Activated CD4-positive, alpha-beta memory T cell treated with anti-CD3 and anti-CD28 coated beads for 36 hours (primary cell): Measurements from ENCODE around the gene EHD3. TPM values are rescaled to one million over a fixed set of nuclear protein-coding genes. Genes with fewer than 3 reads are reported as not detected.

Experiments used
- CTCF ChIA-PET: fragments of 350-600 bp; sonication (Branson Sonifier 250); formaldehyde crosslinking; loops from one replicate; lab custom pipeline; 2021; ENCODE audit warnings: antibody characterized with exemption, inconsistent platforms; lab: Charles Lee
- POLR2A ChIA-PET: fragments of 350-600 bp; sonication (Branson Sonifier 250); formaldehyde crosslinking; loops from one replicate; lab custom pipeline; 2021; ENCODE audit warnings: antibody characterized with exemption; lab: Charles Lee
- DNase-seq: peaks from one replicate; pipeline ENCODE4 v3.0.0-alpha.2; 2020
- H3K27ac Mint-ChIP-seq: one replicate; pipeline ENCODE4 v1.8.0; 2021; ENCODE audit warnings: mixed read lengths
- H3K27me3 Mint-ChIP-seq: one replicate; pipeline ENCODE4 v1.8.0; 2021; ENCODE audit warnings: mixed read lengths
- H3K36me3 Mint-ChIP-seq: one replicate; pipeline ENCODE4 v1.8.0; 2021; ENCODE audit warnings: mixed read lengths
- H3K4me1 Mint-ChIP-seq: one replicate; pipeline ENCODE4 v1.8.0; 2021; ENCODE audit warnings: low read depth, mixed read lengths
- H3K4me3 Mint-ChIP-seq: one replicate; pipeline ENCODE4 v1.8.0; 2021; ENCODE audit warnings: mild to moderate bottlenecking, mixed read lengths
- H3K9me3 Mint-ChIP-seq: one replicate; pipeline ENCODE4 v1.8.0; 2021; ENCODE audit warnings: mixed read lengths
- intact Hi-C: fragments of 100-400 bp; cut with micrococcal nuclease; formaldehyde crosslinking; loops from one replicate; pipeline ENCODE4 v1.15.1; 2023
- total RNA-seq, 2 experiments: library from RNA; stranded (reverse); gene quantifications; one replicate each; pipeline ENCODE4 v1.2.3, GENCODE V29; 2021

The EHD3 gene
- total RNA-seq, 2 experiments from 2014 or later = 1.4 to 1.5 TPM

DNA sequence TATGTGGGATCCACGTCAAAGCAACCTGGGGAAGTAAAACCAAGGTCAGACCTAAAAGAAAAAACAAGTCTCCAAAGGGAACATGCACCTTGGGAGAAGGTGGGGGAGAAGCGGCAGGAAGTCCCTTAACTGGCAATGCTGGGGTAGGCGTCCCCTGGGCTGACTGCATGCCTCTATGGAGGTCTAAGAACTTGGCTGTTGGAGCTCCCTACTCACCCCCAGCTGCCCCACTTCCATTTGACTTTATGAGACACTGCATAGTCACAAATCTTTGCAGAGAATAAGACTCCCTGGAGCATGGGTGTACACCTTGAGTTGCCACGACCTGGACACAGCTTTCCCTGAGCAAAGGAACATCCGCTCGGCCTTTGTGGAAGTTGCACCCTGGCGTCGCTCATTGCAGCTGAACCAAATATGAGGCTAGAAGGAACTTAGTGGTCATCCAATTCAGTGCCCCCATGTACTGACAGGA lies 19.5 kb upstream of the EHD3 start:
- peaks cover 10% of the 10 kb centered on the region for H3K4me1 Mint-ChIP-seq
- no peaks in the 10 kb centered on the region for H3K36me3 Mint-ChIP-seq
- ChIA-PET CTCF (interaction anchor here (1.6 kb wide), 1 partner anchor 119 kb away, joined by 5 read pairs; no protein-coding TSS in a partner anchor), POLR2A (no interaction called here)
- intact Hi-C loops = no loop called here
- H3K4me3 Mint-ChIP-seq = no peak overlapping the region
- peaks cover 3% of the 10 kb centered on the region for H3K27me3 Mint-ChIP-seq
- H3K9me3 Mint-ChIP-seq = no peaks in the 10 kb centered on the region
- DNase-seq = no peak
- no peak overlapping the region for H3K27ac Mint-ChIP-seq

- H3K4me3 Mint-ChIP-seq = no peak overlapping the region
- peaks cover 10% of the 10 kb centered on the region for H3K4me1 Mint-ChIP-seq
- intact Hi-C loops = no loop called here
- no peaks in the 10 kb centered on the region for H3K9me3 Mint-ChIP-seq
- ChIA-PET CTCF (interaction anchor here (0.9 kb wide), 1 partner anchor 17 kb away, joined by 3 read pairs; the partner anchor contains the start of gene EHD3), POLR2A (no interaction called here)
- no peak for DNase-seq
- no peaks in the 10 kb centered on the region for H3K36me3 Mint-ChIP-seq
- no peak overlapping the region for H3K27ac Mint-ChIP-seq
- H3K27me3 Mint-ChIP-seq = peaks cover 13% of the 10 kb centered on the region
Observed at GRCh38 chr2:31216734-31217133, 17.2 kb upstream of the EHD3 start.

DNA sequence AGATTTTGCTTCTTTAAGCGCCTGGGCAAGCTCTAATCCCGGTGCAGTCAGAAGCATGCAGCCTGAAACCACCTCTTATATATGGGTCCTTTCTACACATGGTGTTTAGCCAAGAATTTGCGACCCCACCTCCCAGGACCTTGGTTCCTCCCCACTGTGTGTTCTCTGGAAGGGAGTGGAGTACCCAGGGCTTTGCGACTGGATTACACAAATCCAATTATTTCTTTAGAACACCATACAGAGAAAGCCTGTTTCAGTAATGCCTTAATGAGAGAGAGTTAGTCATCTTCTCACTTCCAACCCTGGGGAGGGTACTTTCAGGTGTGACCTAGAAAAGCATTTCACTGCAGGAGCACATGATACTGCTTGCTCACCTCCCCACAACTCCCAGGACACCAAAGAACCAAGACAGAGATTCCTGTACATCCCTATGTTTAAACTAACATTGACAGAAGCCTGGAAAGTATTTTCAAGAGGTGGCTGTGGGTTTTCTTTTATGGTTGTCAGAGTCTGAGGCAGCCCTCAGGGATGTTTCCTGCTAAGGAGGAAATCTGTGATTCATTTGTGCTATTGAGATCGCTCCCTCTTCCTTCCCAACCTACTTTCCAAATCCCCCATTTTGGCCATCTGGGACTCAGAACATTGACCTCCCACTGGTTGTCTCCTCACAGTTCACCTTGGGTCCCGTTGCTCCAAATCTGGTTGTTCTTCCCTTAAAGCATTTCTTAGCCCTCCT lies 16.3 kb upstream of the EHD3 start, which contains the start of gene CAPN14:
TSS of gene CAPN14 (minus strand) at position 51 of the 736 bp plus-strand sequence. CDS start 12,068 bp downstream, outside the sequence.
- Mint-ChIP-seq H3K4me1 (peaks cover 10% of the 10 kb centered on the region), H3K4me3 (no peak within 1 kb of the TSS), H3K27ac (no peak within 1 kb of the TSS), H3K36me3 (no peaks in the 10 kb centered on the region), H3K27me3 (peaks cover 17% of the 10 kb centered on the region), H3K9me3 (no peaks in the 10 kb centered on the region)
- ChIA-PET POLR2A (interaction anchor here (0.6 kb wide), 1 partner anchor 410 kb away, joined by 3 read pairs; no protein-coding TSS in a partner anchor), CTCF (no interaction called here)
- DNase-seq = no peak
- intact Hi-C loops = no loop called here

DNA sequence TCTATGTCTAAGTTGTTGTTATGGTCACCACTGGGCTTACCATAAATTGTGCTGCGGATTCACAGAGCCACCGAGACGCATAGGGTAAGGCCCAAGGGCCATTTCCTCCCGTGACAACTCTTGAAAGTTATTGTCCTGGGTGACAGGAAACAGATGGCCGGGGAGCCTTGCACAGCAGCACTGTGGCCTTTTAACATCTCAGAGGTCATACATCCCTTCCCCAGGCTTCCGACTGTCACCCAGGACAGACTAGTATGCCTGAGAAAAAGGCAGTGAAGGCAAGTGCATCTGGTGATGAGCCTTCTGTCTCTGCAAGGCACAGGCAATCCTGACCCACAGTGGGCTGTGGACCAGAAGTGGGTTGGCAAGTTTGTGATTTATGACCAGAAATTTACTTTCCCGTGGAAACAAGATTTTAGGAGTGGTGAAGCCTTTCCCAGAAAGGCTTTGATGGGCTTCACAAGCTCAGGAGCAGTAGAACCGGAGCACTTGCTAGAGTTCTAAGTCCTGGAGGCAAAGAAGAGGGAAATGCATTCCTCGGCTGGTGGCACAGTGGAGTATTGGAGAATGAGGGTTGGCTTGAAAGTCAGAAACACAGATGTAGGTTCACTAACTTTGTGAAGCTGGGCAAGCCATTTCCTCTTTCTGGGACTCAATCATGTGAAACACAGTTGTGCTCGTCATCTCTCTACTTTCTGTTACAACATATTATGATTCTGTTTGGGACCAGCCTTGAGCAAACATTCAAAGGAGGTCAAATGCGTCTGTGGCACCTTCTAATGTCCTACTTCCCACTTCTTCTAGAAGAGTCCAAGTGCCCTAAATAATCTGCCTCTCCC lies 14.6 kb upstream of the EHD3 start:
- no peaks in the 10 kb centered on the region for H3K36me3 Mint-ChIP-seq
- ChIA-PET POLR2A (no interaction called here), CTCF (no interaction called here)
- no peak for DNase-seq
- H3K4me3 Mint-ChIP-seq = no peak overlapping the region
- H3K9me3 Mint-ChIP-seq = no peaks in the 10 kb centered on the region
- peaks cover 24% of the 10 kb centered on the region for H3K27me3 Mint-ChIP-seq
- peaks cover 10% of the 10 kb centered on the region for H3K4me1 Mint-ChIP-seq
- intact Hi-C loops = no loop called here
- H3K27ac Mint-ChIP-seq = no peak overlapping the region

- Mint-ChIP-seq H3K27ac (no peak overlapping the region), H3K4me1 (peaks cover 10% of the 10 kb centered on the region), H3K36me3 (no peaks in the 10 kb centered on the region), H3K4me3 (no peak overlapping the region), H3K9me3 (no peaks in the 10 kb centered on the region), H3K27me3 (peaks cover 24% of the 10 kb centered on the region)
- intact Hi-C loops = no loop called here
- ChIA-PET POLR2A (no interaction called here), CTCF (no interaction called here)
- no peak for DNase-seq
Observed at GRCh38 chr2:31221544-31221943, 12.4 kb upstream of the EHD3 start.

DNA sequence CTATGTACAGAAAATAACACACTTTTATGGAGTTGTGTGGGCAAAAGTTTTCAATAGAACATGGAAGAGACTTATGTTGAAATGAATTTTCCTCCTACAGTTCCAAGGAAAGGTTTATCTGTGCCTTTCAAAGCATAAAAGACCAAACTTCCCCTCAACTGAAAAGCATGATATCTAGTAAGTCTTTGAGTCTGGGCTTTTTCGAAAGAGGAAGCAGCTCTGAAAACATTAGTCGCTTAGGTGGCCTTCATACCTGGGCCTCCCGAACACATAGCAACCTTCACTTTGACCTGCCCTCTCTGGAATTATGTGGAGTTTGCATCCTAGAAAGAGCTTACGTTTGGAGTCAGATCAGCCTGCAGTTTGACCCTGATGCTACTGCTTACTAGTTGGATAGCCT lies 11.9 kb upstream of the EHD3 start:
- CTCF ChIA-PET = no interaction called here

DNA sequence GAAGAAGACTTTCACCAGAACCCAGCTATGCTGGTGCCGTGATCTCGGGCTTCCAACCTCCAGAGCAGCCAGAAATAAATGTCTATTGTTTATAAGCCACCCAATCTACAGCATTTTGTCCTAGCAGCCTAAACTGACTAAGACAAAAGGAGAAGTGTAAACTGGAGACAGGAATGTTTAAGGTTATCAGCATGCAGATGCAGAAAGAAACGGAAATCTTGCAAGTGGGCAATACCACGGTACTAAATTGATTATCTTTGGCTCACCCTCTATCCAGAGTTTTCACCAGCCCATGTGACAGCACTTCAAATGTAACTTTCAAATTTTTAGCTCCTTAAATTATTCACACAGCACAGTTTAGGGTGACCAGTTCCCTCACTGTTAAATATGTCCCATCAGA lies 10.9 kb upstream of the EHD3 start:
- H3K27me3 Mint-ChIP-seq = peaks cover 28% of the 10 kb centered on the region
- H3K36me3 Mint-ChIP-seq = no peaks in the 10 kb centered on the region
- CTCF ChIA-PET = interaction anchor here (0.9 kb wide), 1 partner anchor 110 kb away, joined by 4 read pairs; no protein-coding TSS in a partner anchor
- no peaks in the 10 kb centered on the region for H3K9me3 Mint-ChIP-seq
- H3K27ac Mint-ChIP-seq = no peak overlapping the region
- intact Hi-C loops = no loop called here
- DNase-seq = no peak
- no peaks in the 10 kb centered on the region for H3K4me1 Mint-ChIP-seq
- POLR2A ChIA-PET = no interaction called here
- H3K4me3 Mint-ChIP-seq = no peak overlapping the region

More for the DNA sequence above, 11.9 kb upstream of the EHD3 start:
- Mint-ChIP-seq H3K9me3 (no peaks in the 10 kb centered on the region), H3K4me3 (no peak overlapping the region), H3K4me1 (peaks cover 8% of the 10 kb centered on the region), H3K27me3 (peaks cover 24% of the 10 kb centered on the region), H3K27ac (no peak overlapping the region), H3K36me3 (no peaks in the 10 kb centered on the region)
- intact Hi-C loops = no loop called here
- POLR2A ChIA-PET = no interaction called here
- no peak for DNase-seq

GRCh38 chr2:31223749-31224148 lies 10.2 kb upstream of the EHD3 start:
- ChIA-PET CTCF (interaction anchor here (0.9 kb wide), 1 partner anchor 109 kb away, joined by 4 read pairs; no protein-coding TSS in a partner anchor), POLR2A (no interaction called here)
- no peaks in the 10 kb centered on the region for H3K4me1 Mint-ChIP-seq
- peaks cover 28% of the 10 kb centered on the region for H3K27me3 Mint-ChIP-seq
- no peak overlapping the region for H3K4me3 Mint-ChIP-seq
- H3K27ac Mint-ChIP-seq = no peak overlapping the region
- no peaks in the 10 kb centered on the region for H3K36me3 Mint-ChIP-seq
- intact Hi-C loops = no loop called here
- no peak for DNase-seq
- H3K9me3 Mint-ChIP-seq = no peaks in the 10 kb centered on the region

DNA sequence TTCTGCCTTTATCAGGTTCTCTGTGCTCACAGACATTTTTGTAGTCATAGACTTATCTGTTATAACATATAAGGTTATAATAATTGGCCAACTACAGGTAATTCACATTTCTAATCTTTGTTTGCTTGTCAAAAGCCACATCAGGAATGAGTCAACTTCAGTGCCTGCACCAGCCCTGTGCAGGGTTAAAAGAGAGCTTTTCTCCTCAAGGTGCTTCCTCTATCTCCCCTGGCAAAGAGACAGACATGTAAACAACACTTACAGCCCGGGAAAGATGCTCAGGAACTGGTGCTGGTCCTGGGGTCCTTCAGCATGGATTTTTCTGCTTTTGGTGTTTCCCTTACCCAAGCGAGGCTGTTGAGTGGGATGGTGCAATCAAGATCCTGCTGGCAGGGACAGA lies 7.7 kb upstream of the EHD3 start:
- no peaks in the 10 kb centered on the region for H3K4me1 Mint-ChIP-seq
- intact Hi-C loops = no loop called here
- H3K36me3 Mint-ChIP-seq = no peaks in the 10 kb centered on the region
- ChIA-PET POLR2A (no interaction called here), CTCF (no interaction called here)
- no peak overlapping the region for H3K4me3 Mint-ChIP-seq
- H3K27ac Mint-ChIP-seq = no peak overlapping the region
- no peaks in the 10 kb centered on the region for H3K9me3 Mint-ChIP-seq
- H3K27me3 Mint-ChIP-seq = peaks cover 25% of the 10 kb centered on the region
- DNase-seq = no peak

DNA sequence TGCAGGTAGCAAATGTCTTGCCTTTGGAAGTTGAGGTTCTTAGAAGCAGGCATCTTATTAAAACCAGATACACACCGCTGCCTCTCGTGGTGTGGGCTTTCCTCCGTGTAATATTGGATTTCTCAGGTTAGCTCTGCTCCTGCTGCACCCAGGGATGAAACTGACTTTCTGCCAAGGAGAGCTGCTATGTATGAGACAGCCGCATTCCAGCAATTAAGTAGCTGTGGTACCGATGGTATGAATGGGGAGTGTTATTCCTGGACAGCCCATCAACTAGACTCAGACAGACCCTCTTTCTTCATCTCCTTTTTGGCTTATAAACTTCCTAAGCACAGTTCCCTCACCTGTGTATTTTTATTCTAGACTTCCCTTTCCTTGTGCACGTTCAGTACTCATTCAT lies 6.8 kb upstream of the EHD3 start:
- Mint-ChIP-seq H3K9me3 (no peaks in the 10 kb centered on the region), H3K27me3 (peaks cover 21% of the 10 kb centered on the region), H3K27ac (no peak overlapping the region), H3K4me3 (no peak overlapping the region), H3K4me1 (no peaks in the 10 kb centered on the region), H3K36me3 (no peaks in the 10 kb centered on the region)
- POLR2A ChIA-PET = no interaction called here
- CTCF ChIA-PET = no interaction called here
- no peak for DNase-seq
- intact Hi-C loops = no loop called here

- DNase-seq = no peak
- Mint-ChIP-seq H3K36me3 (no peaks in the 10 kb centered on the region), H3K4me3 (no peak overlapping the region), H3K4me1 (no peaks in the 10 kb centered on the region), H3K27ac (no peak overlapping the region), H3K27me3 (peaks cover 17% of the 10 kb centered on the region), H3K9me3 (no peaks in the 10 kb centered on the region)
- ChIA-PET POLR2A (no interaction called here), CTCF (no interaction called here)
- intact Hi-C loops = no loop called here
Observed at GRCh38 chr2:31227711-31228125, 6.2 kb upstream of the EHD3 start.

- Mint-ChIP-seq H3K36me3 (no peaks in the 10 kb centered on the region), H3K27ac (no peak overlapping the region), H3K9me3 (no peaks in the 10 kb centered on the region), H3K27me3 (peaks cover 10% of the 10 kb centered on the region), H3K4me3 (no peak overlapping the region), H3K4me1 (peaks cover 8% of the 10 kb centered on the region)
- ChIA-PET CTCF (no interaction called here), POLR2A (no interaction called here)
- intact Hi-C loops = no loop called here
- no peak for DNase-seq
Observed at GRCh38 chr2:31228717-31229116, 5.2 kb upstream of the EHD3 start.
